GM18507 (cell line): Measurements from ENCODE around the gene DNAI2.
"Not testable (repeated sequence)": the region's sequence is repeated elsewhere in the genome, so short reads cannot be mapped to it uniquely, and the experiment has no call there.

Experiments
- DNase-seq: peaks from one replicate; pipeline ENCODE4 v3.0.0; 2011; ENCODE audit warnings: low read depth; ENCODE audit not compliant: insufficient read length; ENCODE audit errors: extremely low spot score
- FAIRE-seq: peaks from 2 replicates; lab custom pipeline; 2011; peaks lifted over from hg19 to GRCh38; lab: Jason Lieb, UNC

Gene DNAI2

GRCh38 chr17:74271901-74272561 is 2.0 kb upstream of the DNAI2 start:
- DNase-seq (no peak), FAIRE-seq (no peak)

GRCh38 chr17:74272731-74273201 is 1.3 kb upstream of the DNAI2 start:
- no peak for DNase-seq
- FAIRE-seq, result no peak

DNA sequence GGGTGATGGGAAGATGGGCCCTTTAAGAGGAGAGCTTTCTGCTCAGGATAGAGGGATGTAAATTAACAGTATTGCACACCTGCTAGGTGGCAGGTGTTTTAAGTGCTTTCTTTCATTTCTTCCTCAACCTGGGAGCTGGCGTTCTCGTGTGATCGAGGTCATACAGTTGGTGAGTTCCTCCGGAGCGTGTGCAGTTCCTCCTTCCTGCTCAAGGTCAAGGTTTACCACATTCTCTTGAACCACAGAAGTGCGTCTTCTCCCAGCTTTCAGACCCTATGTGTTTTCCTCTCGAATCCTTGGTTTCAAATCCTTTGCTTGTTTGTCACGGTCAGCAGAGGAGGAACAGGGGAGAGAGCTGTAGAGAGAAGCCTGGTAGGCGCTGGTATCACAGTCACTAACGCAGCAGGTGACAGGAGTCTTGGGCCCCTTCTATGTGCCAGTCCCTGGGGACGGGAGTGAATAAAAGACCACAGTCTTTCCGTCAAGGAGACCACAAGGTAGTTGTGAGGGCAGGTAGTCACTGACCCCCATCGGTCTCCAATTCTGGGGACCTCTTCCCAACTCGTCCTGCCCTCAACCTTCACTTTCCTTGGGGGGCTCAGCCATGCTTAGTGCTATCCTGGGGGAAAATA is 791 bp downstream of the DNAI2 start:
- DNase-seq (no peak), FAIRE-seq (no peak)

- FAIRE-seq, result no peak
- no peak for DNase-seq
These were observed 2.0 kb downstream of the DNAI2 start for GRCh38 chr17:74276051-74276476.

GRCh38 chr17:74276541-74277009 is 2.5 kb downstream of the DNAI2 start:
- no peak for DNase-seq
- no peak for FAIRE-seq

DNA sequence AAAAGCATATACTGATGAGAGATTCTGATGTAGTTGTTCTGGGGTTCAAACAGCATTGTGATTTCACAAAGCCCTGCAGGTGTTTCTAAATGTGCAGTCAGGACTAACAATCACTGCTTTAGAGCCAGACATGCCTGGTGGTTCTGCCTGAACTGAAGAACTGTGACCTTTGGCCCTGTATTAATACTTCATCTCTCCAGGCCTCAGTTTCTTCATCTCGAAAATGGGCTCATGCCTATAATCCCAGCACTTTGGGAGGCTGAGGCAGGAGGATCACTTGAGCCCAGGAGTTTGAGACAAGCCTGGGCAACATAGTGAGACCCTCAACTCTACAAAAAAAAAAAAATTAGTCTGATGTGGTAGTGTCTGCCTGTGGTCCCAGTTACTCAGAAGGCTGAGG is 3.9 kb downstream of the DNAI2 start:
- no peak for FAIRE-seq
- DNase-seq, result no peak

GRCh38 chr17:74279617-74280016 is 5.6 kb downstream of the DNAI2 start:
- not testable (repeated sequence) for FAIRE-seq, DNase-seq

DNA sequence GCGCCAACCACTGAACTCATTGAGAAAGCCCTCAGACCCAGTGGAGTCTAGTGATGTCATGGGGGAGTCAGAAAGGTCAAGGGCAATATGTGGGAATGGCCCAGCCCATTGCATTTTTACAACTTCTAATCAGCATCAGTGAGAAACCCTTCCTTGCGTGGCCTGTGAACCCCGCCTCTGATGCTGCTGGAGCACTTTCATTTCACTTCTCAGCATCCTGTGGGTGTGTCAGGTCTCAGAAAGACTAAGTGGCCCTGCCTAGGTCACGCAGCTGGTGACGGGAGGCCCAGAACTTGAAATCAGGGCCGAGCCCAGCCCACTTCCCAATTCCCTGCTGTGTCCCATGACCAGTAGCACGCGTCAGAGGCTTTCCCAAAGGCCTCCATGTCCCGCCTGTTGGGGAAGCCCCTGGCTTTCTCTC is 6.1 kb downstream of the DNAI2 start:
- peak; percentile 91 for FAIRE-seq

GRCh38 chr17:74281799-74282198 is 7.8 kb downstream of the DNAI2 start:
- FAIRE-seq (no peak), DNase-seq (no peak)

More for the DNA sequence above, 6.1 kb downstream of the DNAI2 start:
- no peak for DNase-seq

GRCh38 chr17:74282274-74282586 is 8.2 kb downstream of the DNAI2 start:
- FAIRE-seq, DNase-seq: not testable (repeated sequence)

- FAIRE-seq (no peak), DNase-seq (no peak)
These were observed 8.7 kb downstream of the DNAI2 start for GRCh38 chr17:74282587-74283370.

DNA sequence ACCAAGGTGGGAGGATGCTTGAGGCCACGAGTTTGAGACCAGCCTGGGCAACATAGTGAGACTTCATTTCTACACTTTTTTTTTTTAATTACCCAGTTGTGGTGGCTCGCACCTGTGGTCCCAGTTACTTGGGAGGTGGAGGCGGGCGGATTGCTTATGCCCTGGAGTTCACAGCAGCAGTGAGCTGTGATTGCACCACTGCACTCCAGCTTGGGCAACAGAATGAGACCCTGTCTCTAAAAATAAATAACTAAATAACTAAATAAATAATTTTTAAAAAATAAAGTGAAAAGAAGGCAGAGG is 9.3 kb downstream of the DNAI2 start:
- DNase-seq (no peak), FAIRE-seq (no peak)

DNA sequence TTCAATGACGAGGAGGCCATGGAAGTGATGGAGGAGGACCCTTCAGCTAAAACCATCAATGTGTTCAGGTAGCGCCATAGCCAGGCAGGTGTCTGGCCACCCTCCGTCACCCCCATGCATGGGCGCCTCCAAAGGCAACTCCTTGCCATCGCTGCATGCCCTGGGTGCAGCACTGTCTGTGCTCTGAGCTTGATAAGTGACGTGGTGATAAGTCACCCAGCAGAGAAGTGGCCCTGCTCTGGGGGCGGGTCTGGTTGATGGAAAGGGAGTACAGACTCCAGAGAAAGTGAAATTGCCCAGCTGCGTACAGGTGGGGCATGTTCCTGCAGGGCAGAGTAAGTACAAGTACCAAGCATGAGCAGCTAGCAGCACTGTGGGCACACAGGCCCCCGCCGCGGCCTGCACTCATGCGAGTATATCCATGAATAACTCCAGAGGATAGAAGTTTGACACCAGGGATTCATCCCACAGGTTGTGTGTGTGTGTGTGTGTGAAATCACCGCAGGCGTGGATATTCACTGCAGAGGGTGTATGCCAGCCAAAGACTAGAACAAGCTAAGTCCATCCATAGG is 13.1 kb downstream of the DNAI2 start:
- DNase-seq (no peak), FAIRE-seq (no peak)

DNA sequence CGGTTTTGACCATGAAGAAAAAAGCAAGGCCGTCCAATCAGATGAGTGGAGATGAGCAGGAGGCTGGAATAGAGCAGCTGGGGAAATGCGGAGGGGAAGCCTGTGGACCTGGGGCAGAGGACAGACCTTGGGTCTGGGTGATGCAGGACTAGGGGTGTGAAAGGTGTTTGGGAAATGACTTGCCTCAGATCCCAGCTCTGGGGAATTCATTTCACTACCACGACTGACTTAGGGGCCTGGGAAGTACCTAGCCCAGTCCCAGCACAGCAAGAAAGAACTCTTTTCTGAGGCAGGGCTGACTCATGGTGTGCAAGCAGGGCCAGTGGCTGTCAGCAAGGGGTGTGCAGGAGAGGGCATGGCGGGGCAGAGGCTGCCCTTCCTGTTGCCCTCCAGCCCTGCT is 14.8 kb downstream of the DNAI2 start:
- DNase-seq (no peak), FAIRE-seq (no peak)

- FAIRE-seq, result no peak
These were observed 15.7 kb downstream of the DNAI2 start for GRCh38 chr17:74289688-74290087.

GRCh38 chr17:74290340-74290739 is 16.3 kb downstream of the DNAI2 start:
- FAIRE-seq, result no peak

More at GRCh38 chr17:74289688-74290087, 15.7 kb downstream of the DNAI2 start:
- DNase-seq, result no peak

DNA sequence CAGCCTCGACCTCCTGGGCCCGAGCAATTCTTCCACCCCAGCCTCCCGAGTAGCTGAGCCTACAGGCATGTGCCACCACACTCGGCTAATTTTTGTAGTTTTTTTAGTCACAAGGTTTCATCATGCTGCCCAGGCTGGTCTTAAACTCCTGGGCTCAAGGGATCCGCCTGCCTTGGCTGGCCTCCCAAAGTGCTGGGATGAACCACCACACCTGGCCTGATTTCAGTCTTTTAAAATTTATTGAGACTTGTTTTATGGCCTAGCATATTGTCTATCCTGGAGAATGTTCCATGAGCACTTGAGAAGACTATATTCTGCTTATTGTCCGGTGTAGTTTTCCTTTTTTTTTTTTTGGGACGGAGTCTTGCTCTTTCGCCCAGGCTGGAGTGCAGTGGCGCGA is 18.5 kb downstream of the DNAI2 start:
- FAIRE-seq (no peak), DNase-seq (no peak)

More at GRCh38 chr17:74290340-74290739, 16.3 kb downstream of the DNAI2 start:
- no peak for DNase-seq

GRCh38 chr17:74295625-74296547 is 21.9 kb downstream of the DNAI2 start:
- FAIRE-seq (no peak), DNase-seq (no peak)

DNA sequence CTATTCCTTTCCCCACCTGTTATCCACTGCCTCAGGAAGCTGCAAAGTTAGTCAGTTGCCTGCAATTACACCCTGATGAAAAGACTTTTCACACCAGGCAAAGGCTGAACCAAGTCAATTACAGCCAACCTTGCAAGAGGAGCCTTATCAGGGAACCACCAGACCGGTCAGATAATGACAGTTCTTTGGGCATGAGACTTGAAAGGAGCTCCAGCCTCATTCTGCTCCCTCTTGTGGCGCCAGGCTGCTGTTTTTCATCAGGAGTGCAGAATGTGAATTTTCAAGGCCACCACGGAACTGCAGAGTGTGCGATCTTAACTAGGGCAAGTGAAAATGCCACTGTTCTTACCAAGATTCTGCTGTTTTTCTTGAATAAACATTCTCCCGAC is 22.5 kb downstream of the DNAI2 start:
- FAIRE-seq (no peak), DNase-seq (no peak)
